Kidney glomerular epithelial cell (primary cell): ENCODE results near the gene ASCC3.

Source experiments
- DNase-seq: peaks from one replicate; lab custom pipeline; 2025; lab: John Stamatoyannopoulos, UW

ASCC3 gene

DNA sequence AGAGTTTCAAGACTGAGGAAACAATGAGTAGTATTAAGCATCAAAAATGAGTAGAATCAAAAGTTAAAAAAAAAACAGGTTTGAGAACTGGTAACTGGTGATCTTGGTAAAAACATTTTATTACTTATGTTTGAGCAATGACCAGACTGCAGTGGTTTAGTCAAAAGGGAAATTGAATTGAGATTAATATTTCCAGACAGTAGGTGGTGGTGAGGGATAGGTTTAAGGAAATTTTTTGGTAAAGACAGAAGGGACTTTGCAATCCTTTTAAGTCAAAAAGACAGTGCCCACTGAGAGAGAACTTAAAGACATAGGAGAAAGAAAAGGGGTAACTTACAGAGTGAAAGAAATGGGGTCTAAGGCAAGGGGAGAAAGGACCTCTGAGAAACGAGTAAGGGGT lies 156.9 kb downstream of the ASCC3 start:
- DNase-seq, result no peak

DNA sequence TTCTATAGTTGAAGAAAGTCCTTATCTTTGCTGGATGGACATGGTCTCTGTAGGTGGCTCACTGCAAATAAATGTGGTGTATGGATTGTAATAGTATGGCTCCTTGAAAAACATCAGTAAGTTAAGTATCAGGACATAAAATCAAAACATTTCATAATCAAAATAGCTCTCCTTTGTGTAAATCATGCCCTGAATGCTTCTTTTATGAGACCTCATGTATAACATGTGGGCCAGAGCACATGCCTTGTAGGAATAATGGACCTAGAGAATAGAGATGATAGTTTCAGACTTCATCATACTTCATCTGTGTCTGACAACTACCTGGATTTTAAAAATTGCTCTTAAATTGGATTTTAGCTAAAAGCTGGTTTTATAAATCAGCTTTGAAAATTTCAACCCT lies 159.9 kb downstream of the ASCC3 start:
- no peak for DNase-seq

DNA sequence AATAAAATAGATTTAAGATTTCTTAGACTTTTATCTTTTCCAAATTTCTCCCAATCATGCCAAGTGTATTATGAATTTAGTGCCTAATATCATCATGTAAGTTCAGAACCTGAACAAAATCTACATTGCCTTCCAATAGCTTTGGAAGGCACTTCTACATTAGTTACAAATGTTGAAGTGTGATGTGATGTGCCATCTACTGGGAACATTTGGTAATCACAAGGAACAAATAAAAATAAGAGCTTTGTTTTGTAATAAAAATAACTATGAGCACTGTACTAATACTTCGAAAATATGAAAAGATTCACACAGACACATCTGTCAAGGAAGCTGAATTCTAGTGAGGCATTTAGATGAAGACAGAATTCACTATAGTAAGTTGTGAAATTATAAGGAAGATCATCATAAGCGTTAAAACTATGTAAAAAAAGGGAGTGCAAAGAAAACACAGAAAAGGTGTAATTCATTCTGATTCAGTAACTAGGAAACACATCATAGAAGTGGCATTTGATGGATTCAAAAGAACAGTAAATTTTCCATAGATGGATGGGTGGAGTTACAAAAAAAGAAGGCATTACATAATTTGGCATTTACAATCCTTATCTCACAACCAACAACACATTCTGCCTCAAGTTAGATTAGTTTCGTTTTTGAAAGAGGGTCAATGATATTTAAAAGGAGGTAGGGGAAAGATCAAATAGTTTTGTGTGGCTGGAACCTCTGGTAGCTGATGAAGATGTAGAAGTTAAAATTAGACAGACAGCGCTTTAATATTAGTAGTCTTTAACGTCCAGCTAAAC lies 161.0 kb downstream of the ASCC3 start:
- DNase-seq, result peak; percentile 1

DNA sequence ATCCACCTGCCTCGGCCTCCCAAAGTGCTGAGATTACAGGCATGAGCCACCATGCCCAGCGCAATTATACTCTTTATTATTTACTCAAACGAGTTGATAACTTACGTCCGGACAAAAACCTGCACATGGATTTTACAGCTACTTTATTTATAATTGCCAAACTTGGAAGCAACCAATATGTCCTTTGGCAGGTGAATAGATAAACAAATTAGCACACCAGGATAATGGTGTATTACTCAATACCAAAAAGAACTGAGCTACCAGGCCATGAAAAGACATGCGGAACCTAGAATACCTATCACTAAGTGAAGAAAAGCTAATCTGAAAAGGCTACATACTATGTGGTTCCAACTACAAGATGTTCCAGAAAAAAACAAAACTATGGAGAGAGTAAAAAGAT lies 168.1 kb downstream of the ASCC3 start:
- no peak for DNase-seq

DNA sequence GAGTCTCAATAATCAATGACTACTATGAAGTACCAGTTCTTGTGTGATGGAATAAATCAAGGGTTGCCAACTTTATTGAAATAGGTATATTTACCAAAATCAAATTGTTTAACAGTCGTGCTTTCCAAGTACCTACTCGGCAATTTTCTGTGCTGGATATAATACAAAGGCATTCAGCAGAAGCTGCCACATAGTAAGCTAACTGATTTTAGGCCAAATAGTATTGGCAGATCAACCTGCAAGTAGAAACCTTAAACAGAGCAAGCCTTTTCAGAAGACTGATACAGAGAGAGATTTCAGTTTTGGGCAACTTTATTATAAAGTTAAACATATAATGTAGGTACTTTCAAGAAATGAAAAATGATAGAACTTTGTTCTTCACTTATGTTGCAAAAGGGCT lies 174.6 kb downstream of the ASCC3 start:
- DNase-seq, result no peak

DNA sequence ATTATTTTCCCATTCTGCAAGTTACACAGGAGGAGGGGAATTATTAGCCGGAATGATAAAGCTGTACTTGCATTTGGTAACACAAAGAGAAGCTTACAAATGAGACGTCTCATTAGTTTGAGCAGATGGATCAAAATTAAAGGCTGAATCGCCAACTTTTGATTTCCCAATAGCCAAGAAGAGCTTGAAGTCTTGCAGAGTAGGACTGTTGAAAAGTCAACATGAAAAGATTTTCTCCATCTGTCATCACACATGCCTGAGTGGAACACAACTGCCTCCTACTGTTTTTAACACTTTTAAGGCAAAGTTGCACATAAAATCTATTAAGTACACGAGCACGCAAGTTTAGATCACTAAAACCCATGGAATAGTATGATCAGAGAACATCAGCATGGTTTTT lies 176.2 kb downstream of the ASCC3 start:
- DNase-seq, result no peak

DNA sequence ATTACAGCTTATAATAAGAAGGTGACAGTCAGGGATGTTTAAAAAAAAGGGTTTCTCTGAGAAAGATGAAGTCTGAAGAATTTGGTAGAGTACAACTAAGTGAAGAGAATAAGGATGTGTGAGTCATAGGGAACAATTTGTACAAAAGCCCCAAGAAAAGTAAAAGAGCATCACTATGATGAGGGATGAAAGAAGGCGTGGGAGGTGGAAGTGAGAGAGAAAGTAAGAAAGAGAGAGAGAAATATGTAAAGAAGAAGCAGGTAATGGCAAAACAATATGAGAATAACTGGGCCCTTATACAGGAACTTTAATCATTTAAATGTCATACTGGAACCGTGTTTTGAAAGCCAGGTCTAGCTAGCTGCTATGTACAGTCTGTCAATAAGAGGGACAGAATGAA lies 179.4 kb downstream of the ASCC3 start:
- no peak for DNase-seq

DNA sequence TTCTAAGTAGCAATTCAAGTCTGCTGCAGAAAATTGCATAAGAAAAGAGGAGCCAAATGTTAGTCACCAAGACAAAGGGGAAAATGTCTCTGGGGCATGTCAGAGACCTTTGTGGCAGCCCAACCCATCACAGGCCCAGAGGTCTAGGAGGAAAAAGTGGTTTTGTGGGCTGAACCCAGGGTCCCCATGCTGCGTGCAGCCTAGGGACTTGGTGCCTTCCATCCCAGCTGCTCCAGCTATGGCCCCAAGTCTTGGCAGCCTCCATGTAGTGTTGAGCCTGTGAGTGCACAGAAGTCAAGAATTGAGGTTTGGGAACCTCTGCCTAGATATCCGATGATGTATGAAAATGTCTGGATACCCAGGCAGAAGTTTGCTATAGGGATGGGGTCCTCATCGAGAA lies 181.1 kb downstream of the ASCC3 start:
- DNase-seq, result no peak

DNA sequence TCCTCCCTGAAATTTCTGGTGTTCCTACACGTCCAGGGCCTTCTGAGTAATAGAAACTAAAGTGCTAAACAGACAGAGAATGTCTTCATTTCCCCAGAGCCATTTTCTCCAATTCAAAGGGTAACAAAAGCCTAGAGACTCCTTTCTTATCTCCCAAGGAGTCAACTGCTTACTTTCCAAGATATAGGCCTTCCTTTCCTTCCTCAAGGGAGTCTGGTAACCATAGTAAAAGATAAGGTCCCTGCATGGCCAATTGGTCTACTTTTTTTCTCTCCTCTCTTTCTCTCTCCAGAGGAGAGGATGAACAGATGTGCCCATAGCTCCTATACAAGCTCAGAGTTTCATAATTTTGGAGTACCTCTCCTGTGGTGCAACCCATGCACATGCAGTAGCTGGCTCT lies 185.7 kb downstream of the ASCC3 start:
- DNase-seq, result no peak

DNA sequence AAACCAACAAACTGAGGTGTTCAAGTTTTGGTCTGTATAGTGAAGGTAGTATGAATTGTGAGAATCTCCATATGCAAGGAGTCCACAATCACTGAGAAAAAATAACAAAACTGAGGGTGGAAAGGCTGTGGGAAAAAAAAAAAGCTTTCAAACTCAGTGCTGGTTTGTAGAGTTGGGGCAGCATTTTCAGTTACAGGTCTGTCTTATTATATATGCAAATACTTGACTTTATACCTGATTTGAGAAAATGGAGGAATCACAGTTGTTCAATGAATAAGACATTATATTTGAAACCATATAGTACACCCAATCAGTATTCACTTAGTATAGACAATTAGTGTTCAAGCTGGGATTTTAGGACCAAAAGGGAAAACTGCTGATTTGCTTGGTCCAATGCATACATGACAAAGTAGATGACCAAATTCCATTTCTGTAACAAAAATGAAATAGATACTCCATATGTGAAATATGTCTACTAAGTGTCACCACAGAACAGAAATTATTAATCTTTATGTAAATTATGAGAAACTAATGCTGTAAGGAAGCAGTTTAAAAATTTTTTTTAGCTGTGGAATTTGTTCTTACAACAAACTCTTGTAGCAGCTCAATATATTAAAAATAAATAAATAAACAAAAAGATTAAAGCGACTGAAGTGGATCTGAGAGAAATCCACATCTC lies 187.7 kb downstream of the ASCC3 start:
- no peak for DNase-seq

DNA sequence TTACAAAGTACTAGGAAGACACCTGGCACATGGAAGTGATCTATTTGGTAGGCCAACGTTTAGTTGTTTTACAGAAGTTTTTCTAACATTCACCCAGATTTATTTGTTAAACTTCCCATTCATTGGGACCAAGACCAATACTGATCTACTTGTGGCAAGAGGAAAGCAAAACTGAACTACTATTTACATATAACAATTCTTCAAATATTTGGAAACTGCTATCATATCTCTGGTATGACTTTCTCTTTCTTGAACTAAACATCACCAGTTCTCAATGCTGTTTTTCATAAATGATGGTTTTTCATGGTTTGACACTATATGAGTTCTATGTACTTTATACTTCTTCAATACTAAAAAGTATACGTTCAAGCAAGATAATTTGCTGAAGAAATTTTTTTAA lies 189.2 kb downstream of the ASCC3 start:
- no peak for DNase-seq

DNA sequence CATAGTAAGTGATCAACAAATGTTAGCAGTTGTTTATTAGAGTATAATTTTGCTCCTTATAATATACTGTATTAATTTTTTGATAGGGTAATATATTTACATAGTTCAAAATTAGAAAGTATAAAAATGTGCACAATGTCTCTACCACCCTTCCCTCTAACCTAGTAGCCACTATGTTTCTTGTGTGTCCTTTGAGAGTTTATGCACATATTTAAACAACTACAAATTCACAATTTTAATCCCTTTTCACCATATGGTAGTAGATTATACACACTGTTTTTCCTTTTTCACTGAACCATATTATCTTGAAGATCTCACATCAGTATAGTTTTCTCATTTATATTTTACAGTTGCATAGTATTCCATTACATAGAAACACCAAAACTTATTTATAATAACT lies 194.9 kb downstream of the ASCC3 start:
- DNase-seq, result no peak

DNA sequence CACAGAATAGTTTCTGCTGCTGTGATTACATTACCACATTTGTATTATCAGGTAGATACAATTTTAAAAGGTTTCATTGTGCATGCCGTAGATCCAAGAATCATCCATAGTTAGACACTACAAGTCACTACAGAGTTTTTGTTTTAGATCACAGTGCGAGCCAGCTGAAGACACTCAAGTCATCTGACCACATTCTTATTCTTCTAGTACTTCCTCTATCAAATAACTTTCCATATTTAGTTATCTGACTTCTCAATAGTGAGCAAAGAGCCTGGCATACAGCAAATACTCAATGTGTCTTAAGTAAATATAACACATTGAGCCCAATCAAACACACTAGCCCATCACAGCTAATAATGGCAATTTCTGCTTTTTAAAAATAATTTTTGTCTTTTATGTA lies 195.4 kb downstream of the ASCC3 start:
- DNase-seq, result no peak

DNA sequence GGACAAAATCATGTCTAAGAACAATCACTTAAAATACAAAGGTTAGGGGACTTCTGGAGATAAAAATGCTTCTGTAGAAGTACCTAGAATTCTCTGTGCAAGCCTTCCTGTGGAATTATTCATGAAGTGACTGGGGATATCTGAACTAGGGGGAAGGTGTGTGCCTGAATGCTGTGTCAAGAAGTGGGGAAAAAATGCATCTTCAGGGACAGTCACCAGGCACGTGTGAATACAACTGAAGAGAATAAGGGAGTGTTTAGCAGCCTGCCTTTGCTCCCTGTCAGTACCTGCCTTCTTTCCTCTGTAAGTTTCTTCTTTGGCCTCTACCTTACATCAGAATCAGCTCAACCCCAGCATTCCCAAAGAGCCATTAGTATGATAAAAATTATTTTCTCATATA lies 201.0 kb downstream of the ASCC3 start:
- no peak for DNase-seq

DNA sequence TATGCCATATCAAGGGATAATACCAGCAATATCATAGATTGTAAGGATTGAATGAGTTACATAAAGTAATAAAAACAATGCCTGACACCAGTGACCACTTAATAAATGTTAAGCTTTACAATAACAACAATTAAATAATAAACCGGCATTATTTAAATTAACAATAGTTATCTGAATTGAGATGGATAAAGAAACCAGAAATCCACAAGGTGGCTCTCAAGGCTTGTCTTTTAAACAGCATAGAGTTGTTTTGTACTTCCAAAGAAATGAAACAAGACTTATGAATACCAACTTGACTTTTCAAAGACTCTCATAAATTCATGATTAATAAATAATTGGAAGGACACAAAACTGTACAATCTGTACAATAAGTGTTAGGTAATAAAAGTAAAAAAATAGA lies 203.1 kb downstream of the ASCC3 start:
- no peak for DNase-seq

DNA sequence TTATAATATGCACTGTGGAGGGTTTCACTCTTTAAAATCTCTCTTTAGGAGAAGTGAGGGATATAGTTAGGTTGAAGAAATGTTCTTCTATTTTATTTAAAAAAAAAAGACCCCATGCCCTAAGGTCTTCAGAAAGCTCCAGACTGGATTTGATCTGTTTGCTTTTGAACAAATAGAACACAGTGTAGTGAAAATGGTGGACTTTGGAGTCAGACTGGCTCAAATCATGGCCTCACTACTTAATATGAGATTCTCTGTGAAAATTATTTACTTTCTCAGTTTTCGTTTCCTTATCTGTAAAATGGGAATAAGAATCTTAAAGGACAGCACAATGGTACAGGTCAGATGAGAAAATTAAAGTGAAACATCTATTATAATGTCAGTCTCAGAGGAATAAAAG lies 203.9 kb downstream of the ASCC3 start:
- DNase-seq, result no peak

DNA sequence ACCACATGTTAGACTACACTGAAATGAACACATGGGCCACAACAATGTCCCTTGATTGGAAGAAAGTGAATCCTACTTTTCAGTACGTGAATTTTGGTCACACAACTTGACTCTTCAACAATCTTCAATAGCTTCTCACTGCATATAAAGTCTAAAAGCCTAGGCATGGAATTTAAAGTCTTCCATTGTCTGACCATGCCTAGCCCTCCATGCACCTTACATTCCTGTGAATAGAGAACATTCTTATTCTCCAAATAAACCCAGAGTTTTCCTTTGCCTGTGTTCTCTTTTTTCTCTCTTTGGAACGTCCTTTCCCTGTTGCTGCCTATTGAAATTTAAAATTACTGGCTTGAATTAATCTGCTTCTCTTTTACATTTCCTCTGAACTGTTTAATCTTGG lies 207.5 kb downstream of the ASCC3 start:
- no peak for DNase-seq

DNA sequence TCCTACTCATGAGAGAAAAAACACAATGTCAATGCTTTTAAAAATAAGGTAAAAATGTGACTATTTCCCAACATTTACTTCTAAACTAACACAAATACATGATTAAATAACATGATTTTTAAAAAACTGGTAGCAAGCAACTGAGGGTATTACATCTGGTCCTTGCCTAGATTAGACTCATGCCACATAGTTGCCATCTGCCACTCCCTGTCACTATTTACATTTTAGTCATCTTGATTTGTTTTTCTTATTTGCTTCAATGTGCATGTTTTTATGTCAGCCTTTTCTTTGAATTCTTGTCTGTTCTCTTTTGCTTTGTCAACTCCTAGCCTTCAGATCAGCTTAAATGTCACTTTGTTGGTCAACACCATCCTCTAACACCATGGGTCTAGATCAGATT lies 209.4 kb downstream of the ASCC3 start:
- DNase-seq, result no peak

DNA sequence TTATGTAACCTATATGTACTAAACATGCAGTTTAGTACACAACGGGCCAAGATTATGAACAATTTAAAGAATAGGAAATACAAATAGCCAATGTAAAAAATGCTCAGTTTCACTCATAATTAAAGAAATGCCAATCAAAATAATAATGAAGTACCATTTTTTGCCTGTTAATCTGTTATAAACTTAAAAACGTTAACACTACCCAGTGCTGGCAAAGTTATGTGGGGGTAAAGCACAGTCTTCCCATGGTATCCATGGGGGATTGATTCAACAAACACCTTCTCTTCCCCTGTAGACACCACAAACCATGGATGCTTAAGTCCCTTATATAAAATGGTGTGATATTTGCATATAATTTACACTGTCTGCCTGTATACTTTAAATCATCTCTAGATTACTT lies 211.1 kb downstream of the ASCC3 start:
- DNase-seq, result no peak

DNA sequence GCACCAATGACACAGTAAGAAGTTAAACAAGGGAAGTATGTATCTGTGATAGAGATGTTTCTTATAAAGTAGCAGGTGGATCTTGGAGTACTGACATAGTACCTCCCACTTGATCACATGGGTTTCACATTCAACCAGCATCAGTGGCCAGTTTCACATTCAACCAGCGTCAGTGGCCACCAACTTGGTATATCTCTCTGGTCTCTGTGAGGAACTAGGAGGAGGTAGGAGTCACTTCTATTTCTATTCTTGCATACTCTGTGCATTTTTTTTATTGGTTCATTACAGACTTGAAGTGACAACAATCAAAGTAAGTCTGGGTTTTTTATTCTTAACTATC lies 216.1 kb downstream of the ASCC3 start:
- no peak for DNase-seq

DNA sequence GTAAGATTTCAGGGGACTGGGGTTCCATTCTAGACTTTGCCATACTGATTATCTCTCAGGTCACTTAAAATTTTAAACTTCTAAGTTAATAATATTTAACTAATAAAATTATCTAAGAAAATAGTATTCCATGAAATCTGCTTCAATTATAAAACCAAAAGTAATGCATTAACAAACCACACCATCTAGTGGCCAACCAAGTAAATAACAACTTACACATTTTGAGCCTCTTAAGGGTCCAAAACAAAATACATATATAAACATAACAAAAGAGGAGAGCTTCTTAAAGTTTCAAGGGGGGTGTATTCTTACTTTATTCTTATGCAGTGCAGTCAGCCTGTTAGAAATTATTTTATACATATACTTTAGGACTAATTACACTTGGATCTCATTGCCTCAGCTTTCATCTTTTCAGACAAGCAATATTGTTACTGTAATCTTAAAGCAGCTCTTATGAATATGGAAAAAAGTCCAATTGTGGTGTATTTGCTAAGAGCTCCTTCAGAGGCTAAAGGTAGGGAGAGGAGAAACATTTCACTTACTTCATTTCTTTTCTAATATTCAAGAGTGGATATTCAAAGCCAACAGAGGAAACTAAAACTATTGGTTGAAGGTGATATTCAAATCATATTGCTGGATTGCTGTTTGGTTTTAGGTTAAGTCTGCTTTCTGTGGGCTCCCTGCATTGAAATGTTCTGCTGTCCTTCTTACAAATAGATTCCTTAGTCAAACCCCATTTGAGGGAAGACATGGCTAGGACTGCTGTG lies 216.7 kb downstream of the ASCC3 start:
- DNase-seq, result peak; percentile 24

DNA sequence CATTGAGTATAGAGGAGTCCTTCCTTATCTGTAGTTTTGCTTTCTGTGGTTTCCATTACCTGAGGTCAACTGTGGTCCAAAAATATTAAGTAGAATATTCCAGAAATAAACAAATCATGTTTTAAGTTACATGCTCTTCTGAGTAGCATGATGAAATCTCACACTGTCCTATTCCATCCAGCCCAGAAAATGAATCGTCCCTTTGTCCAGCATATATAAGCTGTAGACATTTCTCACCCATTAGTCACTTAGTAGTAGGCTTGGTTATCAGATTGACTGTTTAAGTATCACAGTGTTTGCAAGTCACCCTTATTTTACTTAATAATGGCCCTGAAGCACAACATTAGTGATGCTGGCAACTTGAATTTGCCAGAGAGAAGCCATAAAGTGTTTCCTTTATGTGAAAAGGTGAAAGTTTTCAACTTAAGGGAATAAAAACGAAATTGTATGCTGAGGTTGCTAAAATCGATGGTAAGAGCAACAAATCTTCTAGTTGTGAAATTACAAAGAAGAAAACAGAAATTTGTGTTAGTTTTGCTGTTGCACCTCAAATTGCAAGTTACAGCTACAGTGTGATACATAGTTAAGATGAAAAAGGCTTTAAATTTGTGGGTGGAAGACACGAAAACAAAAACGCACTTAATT lies 217.8 kb downstream of the ASCC3 start:
- DNase-seq, result peak; percentile 18

DNA sequence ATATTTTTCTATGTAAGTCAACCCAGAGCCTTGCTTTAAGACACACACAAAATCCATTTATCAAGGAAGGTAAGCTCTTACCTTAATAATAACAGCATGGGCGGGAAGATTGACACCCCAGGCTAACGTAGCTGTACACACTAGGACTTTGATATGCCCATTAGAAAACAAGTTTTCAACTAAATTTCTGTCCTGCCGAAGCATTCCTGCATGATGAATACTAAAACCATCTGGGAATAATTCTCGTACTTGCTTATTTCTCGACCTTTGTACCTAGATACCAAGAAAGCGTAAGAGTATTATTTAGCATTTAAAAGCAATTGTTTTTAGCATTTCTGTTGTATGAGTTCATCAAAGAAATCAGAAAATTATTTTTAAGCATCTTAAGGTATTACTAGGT lies 218.9 kb downstream of the ASCC3 start:
- no peak for DNase-seq
